T-helper 1 cell treated with Interleukin-12 subunit alpha and Interleukin-12 subunit beta and Interleukin-4 antibody, amounts not matched to agents 30 μg/mL and 1 μg/mL, for 36 hours (primary cell): ENCODE measurements around the gene MRM2.
"Not testable (repeated sequence)": the region's sequence is repeated elsewhere in the genome, so short reads cannot be mapped to it uniquely, and the experiment has no call there.

ENCODE experiments used
- H3K27ac Mint-ChIP-seq: one replicate; pipeline ENCODE4 v1.8.0; 2021; ENCODE audit warnings: mild to moderate bottlenecking, mixed read lengths
- H3K27me3 Mint-ChIP-seq: one replicate; pipeline ENCODE4 v1.8.0; 2021; ENCODE audit warnings: low read depth, mixed read lengths
- H3K36me3 Mint-ChIP-seq: one replicate; pipeline ENCODE4 v1.8.0; 2021; ENCODE audit warnings: low read depth, mixed read lengths
- H3K4me1 Mint-ChIP-seq: one replicate; pipeline ENCODE4 v1.8.0; 2021; ENCODE audit warnings: low read depth, mixed read lengths
- H3K4me3 Mint-ChIP-seq: one replicate; pipeline ENCODE4 v1.8.0; 2021; ENCODE audit warnings: mild to moderate bottlenecking, moderate library complexity, mixed read lengths
- H3K9me3 Mint-ChIP-seq: one replicate; pipeline ENCODE4 v1.8.0; 2021; ENCODE audit warnings: mixed read lengths

The MRM2 gene

GRCh38 chr7:2273866-2274265 is 31.9 kb upstream of the MRM2 start:
- Mint-ChIP-seq H3K27ac (no peak overlapping the region), H3K36me3 (no peaks in the 10 kb centered on the region), H3K4me1 (no peaks in the 10 kb centered on the region), H3K27me3 (no peaks in the 10 kb centered on the region), H3K9me3 (no peaks in the 10 kb centered on the region), H3K4me3 (no peak overlapping the region)

GRCh38 chr7:2272031-2272430 is 30.0 kb upstream of the MRM2 start:
- H3K27me3 Mint-ChIP-seq, result no peaks in the 10 kb centered on the region
- no peak overlapping the region for H3K27ac Mint-ChIP-seq
- no peaks in the 10 kb centered on the region for H3K4me1 Mint-ChIP-seq
- no peaks in the 10 kb centered on the region for H3K36me3 Mint-ChIP-seq
- no peaks in the 10 kb centered on the region for H3K9me3 Mint-ChIP-seq
- H3K4me3 Mint-ChIP-seq, result no peak overlapping the region

- no peak overlapping the region for H3K27ac Mint-ChIP-seq
- no peak overlapping the region for H3K4me3 Mint-ChIP-seq
- no peaks in the 10 kb centered on the region for H3K36me3 Mint-ChIP-seq
- no peaks in the 10 kb centered on the region for H3K27me3 Mint-ChIP-seq
- H3K9me3 Mint-ChIP-seq, result no peaks in the 10 kb centered on the region
- H3K4me1 Mint-ChIP-seq, result no peaks in the 10 kb centered on the region
Measured at GRCh38 chr7:2271273-2272026, 29.4 kb upstream of the MRM2 start.

GRCh38 chr7:2270495-2270894 is 28.5 kb upstream of the MRM2 start:
- H3K9me3 Mint-ChIP-seq, result no peaks in the 10 kb centered on the region
- H3K27ac Mint-ChIP-seq, result no peak overlapping the region
- H3K4me1 Mint-ChIP-seq, result no peaks in the 10 kb centered on the region
- no peaks in the 10 kb centered on the region for H3K27me3 Mint-ChIP-seq
- no peak overlapping the region for H3K4me3 Mint-ChIP-seq
- no peaks in the 10 kb centered on the region for H3K36me3 Mint-ChIP-seq

GRCh38 chr7:2269991-2270460 is 28.0 kb upstream of the MRM2 start:
- H3K4me1 Mint-ChIP-seq, result no peaks in the 10 kb centered on the region

GRCh38 chr7:2269089-2269990 is 27.3 kb upstream of the MRM2 start:
- H3K4me3 Mint-ChIP-seq, H3K4me1 Mint-ChIP-seq, H3K9me3 Mint-ChIP-seq, H3K36me3 Mint-ChIP-seq, H3K27ac Mint-ChIP-seq, H3K27me3 Mint-ChIP-seq: not testable (repeated sequence)

More at GRCh38 chr7:2269991-2270460, 28.0 kb upstream of the MRM2 start:
- Mint-ChIP-seq H3K4me3 (no peak overlapping the region), H3K36me3 (no peaks in the 10 kb centered on the region), H3K27ac (no peak overlapping the region), H3K9me3 (no peaks in the 10 kb centered on the region), H3K27me3 (no peaks in the 10 kb centered on the region)

GRCh38 chr7:2266911-2267310 is 24.9 kb upstream of the MRM2 start:
- no peaks in the 10 kb centered on the region for H3K27me3 Mint-ChIP-seq
- H3K9me3 Mint-ChIP-seq, result no peaks in the 10 kb centered on the region
- H3K36me3 Mint-ChIP-seq, result peaks cover 1% of the 10 kb centered on the region
- H3K4me1 Mint-ChIP-seq, result peaks cover under 1% of the 10 kb centered on the region
- H3K27ac Mint-ChIP-seq, result no peak overlapping the region
- H3K4me3 Mint-ChIP-seq, result no peak overlapping the region

GRCh38 chr7:2264158-2264557 is 22.2 kb upstream of the MRM2 start:
- H3K4me3 Mint-ChIP-seq, result no peak overlapping the region
- H3K4me1 Mint-ChIP-seq, result peaks cover 6% of the 10 kb centered on the region
- H3K27me3 Mint-ChIP-seq, result no peaks in the 10 kb centered on the region
- H3K36me3 Mint-ChIP-seq, result peaks cover 1% of the 10 kb centered on the region
- no peak overlapping the region for H3K27ac Mint-ChIP-seq
- no peaks in the 10 kb centered on the region for H3K9me3 Mint-ChIP-seq

GRCh38 chr7:2263176-2263575 is 21.2 kb upstream of the MRM2 start:
- peaks cover 1% of the 10 kb centered on the region for H3K36me3 Mint-ChIP-seq
- peaks cover 6% of the 10 kb centered on the region for H3K4me1 Mint-ChIP-seq
- H3K27ac Mint-ChIP-seq, result no peak overlapping the region
- H3K4me3 Mint-ChIP-seq, result no peak overlapping the region
- H3K9me3 Mint-ChIP-seq, result no peaks in the 10 kb centered on the region
- H3K27me3 Mint-ChIP-seq, result no peaks in the 10 kb centered on the region

GRCh38 chr7:2261611-2262010 is 19.6 kb upstream of the MRM2 start:
- H3K4me1 Mint-ChIP-seq, result peaks cover 6% of the 10 kb centered on the region
- H3K27ac Mint-ChIP-seq, result peak overlapping the region; percentile 54
- peak overlapping the region; percentile 19 for H3K4me3 Mint-ChIP-seq
- H3K36me3 Mint-ChIP-seq, result peaks cover 1% of the 10 kb centered on the region
- no peaks in the 10 kb centered on the region for H3K27me3 Mint-ChIP-seq
- no peaks in the 10 kb centered on the region for H3K9me3 Mint-ChIP-seq

- no peaks in the 10 kb centered on the region for H3K27me3 Mint-ChIP-seq
- H3K4me1 Mint-ChIP-seq, result peaks cover 6% of the 10 kb centered on the region
- no peak overlapping the region for H3K27ac Mint-ChIP-seq
- H3K9me3 Mint-ChIP-seq, result no peaks in the 10 kb centered on the region
- no peak overlapping the region for H3K4me3 Mint-ChIP-seq
- peaks cover 1% of the 10 kb centered on the region for H3K36me3 Mint-ChIP-seq
Measured at GRCh38 chr7:2260820-2261219, 18.8 kb upstream of the MRM2 start.

GRCh38 chr7:2259480-2259879 is 17.5 kb upstream of the MRM2 start:
- Mint-ChIP-seq H3K27me3 (no peaks in the 10 kb centered on the region), H3K27ac (no peak overlapping the region), H3K36me3 (peaks cover 1% of the 10 kb centered on the region), H3K4me3 (no peak overlapping the region), H3K9me3 (no peaks in the 10 kb centered on the region), H3K4me1 (peaks cover 9% of the 10 kb centered on the region)

GRCh38 chr7:2258661-2259365 is 16.8 kb upstream of the MRM2 start:
- Mint-ChIP-seq H3K4me1 (peaks cover 9% of the 10 kb centered on the region), H3K9me3 (no peaks in the 10 kb centered on the region), H3K27ac (no peak overlapping the region), H3K36me3 (no peaks in the 10 kb centered on the region), H3K27me3 (no peaks in the 10 kb centered on the region), H3K4me3 (no peak overlapping the region)

- Mint-ChIP-seq H3K4me3 (no peak overlapping the region), H3K27me3 (no peaks in the 10 kb centered on the region), H3K9me3 (no peaks in the 10 kb centered on the region), H3K27ac (no peak overlapping the region), H3K36me3 (no peaks in the 10 kb centered on the region), H3K4me1 (peaks cover 9% of the 10 kb centered on the region)
Measured at GRCh38 chr7:2257651-2258050, 15.6 kb upstream of the MRM2 start.
